Natural killer cell treated with Interleukin-12 subunit alpha and Interleukin-12 subunit beta and Interleukin-15 and Interleukin-18, amount 100 ng/mL, for 72 hours (primary cell): ENCODE measurements around the gene ASB8. TPM values are rescaled to one million over a fixed set of nuclear protein-coding genes. Genes with fewer than 3 reads are reported as not detected.
A peak's percentile ranks its signal among the peaks of the same experiment; 100 is the strongest.

Source experiments
- ATAC-seq, 2 donors: fragments of 150-1000 bp; cut with Tn5 transposase in 1 of 2; sonication (Bioruptor Pico), chemical (Tn5 transposase) in 1 of 2; 2 replicates each; pipeline ENCODE4 v1.10.0; 2021
- DNase-seq: peaks from one replicate; pipeline ENCODE4 v3.0.0; 2022; ENCODE audit warnings: low spot score
- H3K27ac Mint-ChIP-seq, 2 donors: 1 replicate in 1 of 2; 2 replicates in 1 of 2; pipeline ENCODE4 v1.8.0; 2022; ENCODE audit warnings: mixed read lengths in 2 of 2, mild to moderate bottlenecking in 1 of 2, moderate library complexity in 1 of 2
- H3K27me3 Mint-ChIP-seq, 2 donors: 1 replicate in 1 of 2; 2 replicates in 1 of 2; pipeline ENCODE4 v1.8.0; 2022; ENCODE audit warnings: mixed read lengths in 2 of 2
- H3K36me3 Mint-ChIP-seq: one replicate; pipeline ENCODE4 v1.8.0; 2022; ENCODE audit warnings: mixed read lengths
- H3K4me1 Mint-ChIP-seq, 2 donors: 1 replicate in 1 of 2; 2 replicates in 1 of 2; pipeline ENCODE4 v1.8.0; 2022; ENCODE audit warnings: low read depth in 2 of 2, mixed read lengths in 2 of 2, mild to moderate bottlenecking in 1 of 2
- H3K4me3 Mint-ChIP-seq: one replicate; pipeline ENCODE4 v1.8.0; 2022; ENCODE audit warnings: mixed read lengths
- H3K9me3 Mint-ChIP-seq: 2 replicates; pipeline ENCODE4 v1.8.0; 2022; ENCODE audit warnings: mixed read lengths
- total RNA-seq, 2 donors: library from RNA; stranded (reverse); gene quantifications; one replicate each; pipeline ENCODE4 v1.2.3, GENCODE V29; 2022

ASB8 gene
- 10 to 100 TPM; 35.9 to 48.1 TPM for total RNA-seq

GRCh38 chr12:48157018-48157888, at the start of gene ASB8:
ASB8 (minus strand) TSS chr12:48157515; CDS start chr12:48153496, 4,019 bp downstream.
- peaks cover 20 to 34% of the 10 kb centered on the region in 2 donors for H3K4me1 Mint-ChIP-seq
- no peaks in the 10 kb centered on the region for H3K36me3 Mint-ChIP-seq
- peaks cover 0 to 4% of the 10 kb centered on the region in 2 donors for H3K27me3 Mint-ChIP-seq
- ATAC-seq (peak; percentile 96 to 97), DNase-seq (peak; percentile 99)
- peak within 1 kb of the TSS; percentile 92 for H3K4me3 Mint-ChIP-seq
- peak within 1 kb of the TSS; percentile 86 to 97 for H3K27ac Mint-ChIP-seq
- no peaks in the 10 kb centered on the region for H3K9me3 Mint-ChIP-seq

GRCh38 chr12:48203192-48203591, 45.9 kb upstream of the ASB8 start, which contains the start of gene OR10AD1:
OR10AD1 (minus strand) TSS chr12:48203292; CDS start chr12:48203292, 0 bp downstream.
- peaks cover 26% of the 10 kb centered on the region for H3K9me3 Mint-ChIP-seq
- H3K4me1 Mint-ChIP-seq: peaks cover 22 to 33% of the 10 kb centered on the region in 2 donors
- peaks cover 44% of the 10 kb centered on the region for H3K36me3 Mint-ChIP-seq
- H3K4me3 Mint-ChIP-seq: no peak within 1 kb of the TSS
- DNase-seq: no peak
- ATAC-seq: no peak
- no peaks in the 10 kb centered on the region for H3K27me3 Mint-ChIP-seq
- H3K27ac Mint-ChIP-seq: no peak within 1 kb of the TSS

DNA sequence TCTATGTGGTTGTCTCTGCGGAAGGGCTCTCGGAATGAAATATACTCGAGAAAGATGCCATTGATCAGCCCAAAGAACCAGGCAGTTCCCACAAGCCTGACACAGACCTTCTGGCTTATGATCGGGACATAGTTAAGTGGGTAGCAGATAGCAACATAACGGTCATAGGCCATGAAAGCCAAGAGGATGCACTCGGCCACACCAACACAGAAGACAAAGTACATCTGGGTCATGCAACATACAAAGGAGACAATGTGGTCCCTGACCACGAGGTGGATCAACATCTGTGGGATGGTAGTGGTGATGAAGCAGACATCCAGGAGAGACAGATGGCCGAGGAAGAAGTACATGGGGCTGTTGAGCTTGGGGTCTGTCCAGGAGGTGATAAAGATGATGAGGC, 45.5 kb upstream of the ASB8 start:
- Mint-ChIP-seq H3K27ac (no peak overlapping the region), H3K9me3 (peaks cover 26% of the 10 kb centered on the region), H3K4me1 (peaks cover 22 to 35% of the 10 kb centered on the region in 2 donors), H3K4me3 (no peak overlapping the region), H3K27me3 (no peaks in the 10 kb centered on the region), H3K36me3 (peaks cover 44% of the 10 kb centered on the region)
- no peak for ATAC-seq
- DNase-seq: no peak

DNA sequence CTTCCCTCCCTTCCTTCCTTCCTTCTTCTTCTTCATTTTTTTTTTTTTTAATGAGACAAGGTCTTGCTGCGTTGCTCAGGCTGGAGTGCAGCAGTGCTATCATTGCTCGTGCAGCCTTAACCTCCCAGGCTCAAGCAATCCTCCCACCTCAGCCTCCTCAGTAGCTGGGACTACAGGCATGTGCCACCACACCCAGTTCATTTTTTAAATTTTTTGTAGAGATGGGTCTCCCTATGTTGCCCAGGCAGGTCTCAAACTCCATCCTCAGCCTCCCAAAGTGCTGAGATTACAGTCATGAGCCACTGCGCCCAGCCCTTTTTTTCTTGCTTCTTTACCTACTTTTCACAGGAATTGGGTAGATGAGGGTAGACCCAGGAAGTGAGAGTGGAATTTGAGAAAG, 44.2 kb upstream of the ASB8 start:
- no peaks in the 10 kb centered on the region for H3K27me3 Mint-ChIP-seq
- peaks cover 36% of the 10 kb centered on the region for H3K36me3 Mint-ChIP-seq
- ATAC-seq (no peak), DNase-seq (no peak)
- H3K4me3 Mint-ChIP-seq: no peak overlapping the region
- peaks cover 30 to 39% of the 10 kb centered on the region in 2 donors for H3K4me1 Mint-ChIP-seq
- no peak overlapping the region for H3K27ac Mint-ChIP-seq
- H3K9me3 Mint-ChIP-seq: peaks cover 17% of the 10 kb centered on the region

- H3K4me3 Mint-ChIP-seq: peak overlapping the region; percentile 93
- H3K27me3 Mint-ChIP-seq: no peaks in the 10 kb centered on the region
- DNase-seq (no peak), ATAC-seq (no peak)
- H3K27ac Mint-ChIP-seq: peak overlapping the region; percentile 84 to 91
- H3K4me1 Mint-ChIP-seq: peaks cover 30 to 39% of the 10 kb centered on the region in 2 donors
- peaks cover 13% of the 10 kb centered on the region for H3K9me3 Mint-ChIP-seq
- H3K36me3 Mint-ChIP-seq: peaks cover 32% of the 10 kb centered on the region
Observed at GRCh38 chr12:48201091-48201490, 43.8 kb upstream of the ASB8 start.

- no peak for DNase-seq
- ATAC-seq: no peak
Observed at GRCh38 chr12:48199774-48200221, 42.5 kb upstream of the ASB8 start.

GRCh38 chr12:48198985-48199384, 41.7 kb upstream of the ASB8 start:
- DNase-seq (no peak), ATAC-seq (no peak)
- Mint-ChIP-seq H3K27me3 (peaks cover 0 to 14% of the 10 kb centered on the region in 2 donors), H3K4me3 (peak overlapping the region; percentile 93), H3K9me3 (peaks cover 9% of the 10 kb centered on the region), H3K4me1 (peaks cover 30 to 39% of the 10 kb centered on the region in 2 donors), H3K36me3 (peaks cover 26% of the 10 kb centered on the region), H3K27ac (peak overlapping the region; percentile 84 to 91)

More at GRCh38 chr12:48199774-48200221, 42.5 kb upstream of the ASB8 start:
- Mint-ChIP-seq H3K36me3 (peaks cover 31% of the 10 kb centered on the region), H3K4me1 (peaks cover 30 to 39% of the 10 kb centered on the region in 2 donors), H3K4me3 (peak overlapping the region; percentile 93), H3K27me3 (peaks cover 0 to 6% of the 10 kb centered on the region in 2 donors), H3K9me3 (peaks cover 13% of the 10 kb centered on the region), H3K27ac (peak overlapping the region; percentile 84 to 91)

- peaks cover 9% of the 10 kb centered on the region for H3K9me3 Mint-ChIP-seq
- H3K4me3 Mint-ChIP-seq: peak overlapping the region; percentile 93
- ATAC-seq: peak; percentile 12 to 47
- H3K36me3 Mint-ChIP-seq: peaks cover 26% of the 10 kb centered on the region
- H3K4me1 Mint-ChIP-seq: peaks cover 30 to 39% of the 10 kb centered on the region in 2 donors
- peak overlapping the region; percentile 84 to 91 for H3K27ac Mint-ChIP-seq
- peaks cover 3 to 17% of the 10 kb centered on the region in 2 donors for H3K27me3 Mint-ChIP-seq
- no peak for DNase-seq
Observed at GRCh38 chr12:48198672-48198971, 41.3 kb upstream of the ASB8 start.

GRCh38 chr12:48197971-48198671, 40.8 kb upstream of the ASB8 start:
- H3K27me3 Mint-ChIP-seq: peaks cover 8 to 22% of the 10 kb centered on the region in 2 donors
- ATAC-seq (peak; percentile 100), DNase-seq (peak; percentile 96)
- peak overlapping the region; percentile 93 for H3K4me3 Mint-ChIP-seq
- peaks cover 9% of the 10 kb centered on the region for H3K9me3 Mint-ChIP-seq
- peaks cover 24% of the 10 kb centered on the region for H3K36me3 Mint-ChIP-seq
- peak overlapping the region; percentile 84 to 91 for H3K27ac Mint-ChIP-seq
- peaks cover 30 to 39% of the 10 kb centered on the region in 2 donors for H3K4me1 Mint-ChIP-seq

DNA sequence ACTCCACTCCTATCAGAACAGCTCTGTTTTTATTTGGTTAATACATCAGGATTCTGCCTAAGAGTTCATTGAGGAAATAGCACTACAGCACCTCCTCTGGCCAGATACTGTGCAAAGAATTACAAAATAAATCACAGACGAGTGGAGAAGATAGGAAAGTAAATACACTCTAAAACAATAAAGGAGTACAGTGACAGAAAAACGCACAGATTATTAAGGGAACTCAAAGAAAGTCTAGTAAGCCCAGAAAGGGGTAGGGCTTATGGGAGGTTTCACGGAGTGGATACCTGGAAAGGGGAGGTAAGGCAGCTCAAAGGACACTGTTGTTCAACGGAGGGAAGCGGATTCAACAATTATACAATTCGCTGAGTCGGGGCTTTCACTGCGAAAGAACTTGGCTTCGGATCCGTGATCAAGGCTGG, 40.2 kb upstream of the ASB8 start:
- Mint-ChIP-seq H3K4me3 (peak overlapping the region; percentile 93), H3K36me3 (peaks cover 18% of the 10 kb centered on the region), H3K9me3 (peaks cover 4% of the 10 kb centered on the region), H3K27ac (peak overlapping the region; percentile 84 to 91), H3K4me1 (peaks cover 30 to 34% of the 10 kb centered on the region in 2 donors), H3K27me3 (peaks cover 8 to 23% of the 10 kb centered on the region in 2 donors)
- DNase-seq (no peak), ATAC-seq (peak; percentile 4 to 22)

DNA sequence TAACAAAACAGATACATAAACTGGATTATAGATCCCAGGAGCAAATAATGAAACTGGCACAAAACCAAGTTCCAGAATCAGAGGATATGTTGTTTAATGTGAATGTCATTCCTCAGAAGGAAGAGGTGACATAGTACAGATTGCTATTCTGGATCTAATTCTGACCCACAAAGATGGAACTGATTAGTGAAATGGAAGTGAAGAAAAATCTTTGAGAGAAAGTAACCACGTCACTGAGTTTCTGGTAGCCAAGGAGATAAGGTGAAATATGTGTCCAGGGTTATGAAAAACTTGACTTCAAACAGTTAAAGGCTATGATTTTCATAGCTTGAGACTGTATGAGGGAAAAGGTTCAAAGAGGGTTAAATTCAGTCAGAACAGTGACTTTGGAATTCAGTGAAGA, 37.5 kb upstream of the ASB8 start:
- no peak overlapping the region for H3K27ac Mint-ChIP-seq
- DNase-seq: no peak
- H3K4me1 Mint-ChIP-seq: peaks cover 15 to 16% of the 10 kb centered on the region in 2 donors
- H3K4me3 Mint-ChIP-seq: no peak overlapping the region
- H3K9me3 Mint-ChIP-seq: no peaks in the 10 kb centered on the region
- ATAC-seq: no peak
- H3K36me3 Mint-ChIP-seq: no peaks in the 10 kb centered on the region
- peaks cover 16 to 32% of the 10 kb centered on the region in 2 donors for H3K27me3 Mint-ChIP-seq

GRCh38 chr12:48193623-48194022, 36.3 kb upstream of the ASB8 start:
- H3K27ac Mint-ChIP-seq: no peak overlapping the region

GRCh38 chr12:48192861-48193260, 35.5 kb upstream of the ASB8 start:
- no peak for ATAC-seq
- no peak for DNase-seq
- peaks cover 20 to 32% of the 10 kb centered on the region in 2 donors for H3K27me3 Mint-ChIP-seq
- H3K9me3 Mint-ChIP-seq: no peaks in the 10 kb centered on the region
- H3K4me1 Mint-ChIP-seq: peaks cover 4 to 8% of the 10 kb centered on the region in 2 donors
- no peaks in the 10 kb centered on the region for H3K36me3 Mint-ChIP-seq
- no peak overlapping the region for H3K4me3 Mint-ChIP-seq
- H3K27ac Mint-ChIP-seq: no peak overlapping the region

More at GRCh38 chr12:48193623-48194022, 36.3 kb upstream of the ASB8 start:
- Mint-ChIP-seq H3K9me3 (no peaks in the 10 kb centered on the region), H3K4me1 (peaks cover 7 to 8% of the 10 kb centered on the region in 2 donors), H3K27me3 (peaks cover 16 to 32% of the 10 kb centered on the region in 2 donors), H3K36me3 (no peaks in the 10 kb centered on the region), H3K4me3 (no peak overlapping the region)
- DNase-seq (no peak), ATAC-seq (no peak)
